Fibroblast of skin of right quadriceps (primary cell): ENCODE measurements around the gene PRPF6.

Source experiments
- DNase-seq: peaks from one replicate; pipeline ENCODE4 v3.0.0-alpha.2; 2013

Gene PRPF6

GRCh38 chr20:64080013-64080812 is 99.3 kb downstream of the PRPF6 start, which contains the start of gene OPRL1:
Gene OPRL1 (plus strand): TSS chr20:64080082. CDS start chr20:64092721, 12,639 bp downstream.
- DNase-seq = no peak

GRCh38 chr20:64080813-64081623 is 100.1 kb downstream of the PRPF6 start:
- DNase-seq = no peak

GRCh38 chr20:64081624-64081964 is 100.7 kb downstream of the PRPF6 start:
- DNase-seq = no peak

GRCh38 chr20:64082126-64082731 is 101.3 kb downstream of the PRPF6 start:
- DNase-seq = no peak
